Measurements from ENCODE around the gene NPY4R.
"Not testable (repeated sequence)": the region's sequence is repeated elsewhere in the genome, so short reads cannot be mapped to it uniquely, and the experiment has no call there.

The NPY4R gene

DNA sequence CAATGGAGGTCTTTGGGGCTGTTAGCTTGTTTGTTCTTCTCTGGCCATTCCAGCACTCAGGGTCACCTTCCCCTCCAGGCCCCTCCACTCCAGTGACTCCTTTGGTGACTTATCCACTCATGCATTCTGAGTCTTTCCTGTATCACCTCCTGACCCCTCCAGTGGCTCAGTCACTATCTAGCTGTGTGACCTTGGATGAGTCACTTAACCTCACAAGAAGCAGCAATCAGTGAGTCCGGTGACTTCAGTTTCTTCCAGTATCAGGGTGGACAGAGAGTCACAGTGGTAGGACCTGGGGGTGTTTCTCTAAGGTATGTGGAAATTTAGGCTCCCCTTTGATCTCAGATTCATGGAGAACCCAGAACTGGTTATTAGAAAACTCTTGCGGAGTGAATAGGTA is 9.8 kb downstream of the NPY4R start:
- not testable (repeated sequence) for DNase-seq

DNA sequence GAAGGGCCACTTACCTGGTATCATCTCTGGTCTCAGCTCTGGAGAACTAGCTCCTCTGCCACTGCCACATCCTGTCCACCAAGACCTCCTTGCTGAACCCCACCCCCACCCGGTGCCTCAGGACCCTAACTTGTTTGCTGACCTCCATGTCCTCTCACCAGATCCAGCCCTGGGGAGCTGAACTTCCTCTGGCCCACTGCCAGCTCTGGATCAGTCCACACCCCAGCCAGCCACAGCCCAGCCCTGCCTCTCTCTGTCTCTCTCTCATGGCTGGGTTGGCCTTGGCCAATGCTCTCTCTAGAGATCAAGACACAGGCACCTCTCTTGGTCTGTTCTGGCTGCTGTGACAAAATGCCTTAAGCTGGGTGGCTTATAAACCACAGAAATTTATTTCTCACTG is 14.4 kb downstream of the NPY4R start:
- not testable (repeated sequence) for DNase-seq

DNA sequence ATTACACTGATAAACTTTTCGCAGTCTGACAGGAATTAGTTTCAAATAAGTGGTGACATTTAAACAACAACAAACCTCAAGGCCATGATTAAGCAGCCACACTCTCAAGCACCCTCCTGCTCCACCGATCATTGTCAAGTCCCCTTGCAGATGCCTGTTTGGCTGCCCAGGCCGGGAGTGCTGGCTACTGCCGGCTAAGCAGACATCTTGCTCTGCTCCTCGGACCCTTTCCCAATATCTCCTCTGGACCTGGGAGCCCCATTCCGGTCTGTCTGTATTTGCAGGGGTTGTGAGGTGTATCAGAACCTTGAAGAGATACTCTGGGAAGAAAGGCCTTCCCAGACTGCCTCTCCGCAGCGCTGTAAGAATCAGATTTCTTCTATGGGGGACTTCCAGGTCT is 14.9 kb downstream of the NPY4R start:
- not testable (repeated sequence) for DNase-seq

DNA sequence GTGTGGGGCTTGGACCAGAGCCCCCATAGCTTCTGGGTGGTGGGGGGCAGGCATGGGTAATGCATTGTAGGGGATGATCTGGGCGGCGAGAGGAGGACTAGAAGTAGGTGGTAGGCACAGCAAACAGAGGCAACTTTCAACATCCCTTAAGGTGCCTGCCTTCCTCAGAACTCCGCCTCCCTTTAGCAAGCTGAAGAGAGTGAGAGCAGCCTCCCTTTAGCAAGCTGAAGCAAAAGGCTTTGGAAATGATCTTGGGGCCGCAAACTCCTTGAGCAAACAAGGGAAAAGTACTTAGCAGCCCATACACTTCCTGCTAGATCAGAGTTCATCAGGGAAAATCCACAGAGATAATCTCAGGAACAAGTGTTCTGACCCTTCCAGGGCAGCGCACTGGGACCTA is 18.3 kb downstream of the NPY4R start:
- DNase-seq, result not testable (repeated sequence)

DNA sequence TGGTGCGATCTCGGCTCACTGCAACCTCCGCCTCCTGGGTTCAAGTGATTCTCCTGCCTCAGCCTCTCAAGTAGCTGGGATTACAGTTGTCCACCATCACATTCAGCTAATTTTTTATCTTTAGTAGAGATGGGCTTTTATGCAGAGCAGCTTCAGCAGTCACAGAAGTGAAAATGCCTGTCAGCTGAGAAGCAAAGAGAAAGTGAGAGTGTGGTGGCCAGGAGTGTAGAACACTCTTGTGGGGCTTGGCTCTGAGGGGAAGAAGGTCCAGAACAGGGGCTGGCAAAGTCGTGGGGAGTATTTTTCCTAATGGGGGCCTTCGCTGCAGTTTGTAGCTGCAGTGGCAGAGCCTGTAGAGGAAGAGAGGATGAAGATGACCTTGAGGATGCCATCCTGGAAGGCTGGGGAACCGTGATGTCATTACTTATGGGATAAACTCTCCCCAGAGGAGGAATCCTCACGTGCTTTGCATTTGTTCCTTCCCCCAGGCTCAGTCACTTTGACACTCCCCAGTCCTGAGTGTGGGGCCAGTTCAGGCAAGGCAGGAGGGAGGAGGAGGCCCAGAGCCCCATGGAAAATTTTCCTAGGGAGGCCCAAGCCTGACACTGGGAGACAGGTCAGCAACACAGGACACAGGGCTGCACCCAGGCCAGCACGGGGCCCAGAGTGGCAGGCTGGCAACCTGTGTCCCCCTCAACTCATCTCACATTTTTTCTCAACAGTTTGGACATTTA is 20.2 kb downstream of the NPY4R start:
- not testable (repeated sequence) for DNase-seq

DNA sequence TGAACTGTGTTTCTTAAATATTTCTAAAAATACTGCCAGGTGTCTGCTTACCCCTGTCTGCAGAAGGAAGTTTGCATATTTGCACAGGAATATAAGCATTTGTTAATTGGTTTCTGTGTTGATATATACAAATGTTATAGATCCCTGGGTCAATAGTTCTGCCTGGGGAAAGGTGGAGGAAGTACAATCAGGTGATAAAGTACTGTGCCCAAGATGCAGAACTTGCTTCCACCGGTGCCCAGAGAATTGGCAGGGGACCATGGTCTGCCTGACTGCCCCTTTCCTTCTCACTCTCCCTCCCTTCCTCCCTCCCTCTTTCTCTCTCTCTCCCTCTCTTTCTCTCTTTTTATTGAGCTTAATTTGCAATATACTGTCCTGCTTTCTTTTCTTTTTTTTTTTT is 22.3 kb downstream of the NPY4R start:
- DNase-seq, result not testable (repeated sequence)

DNA sequence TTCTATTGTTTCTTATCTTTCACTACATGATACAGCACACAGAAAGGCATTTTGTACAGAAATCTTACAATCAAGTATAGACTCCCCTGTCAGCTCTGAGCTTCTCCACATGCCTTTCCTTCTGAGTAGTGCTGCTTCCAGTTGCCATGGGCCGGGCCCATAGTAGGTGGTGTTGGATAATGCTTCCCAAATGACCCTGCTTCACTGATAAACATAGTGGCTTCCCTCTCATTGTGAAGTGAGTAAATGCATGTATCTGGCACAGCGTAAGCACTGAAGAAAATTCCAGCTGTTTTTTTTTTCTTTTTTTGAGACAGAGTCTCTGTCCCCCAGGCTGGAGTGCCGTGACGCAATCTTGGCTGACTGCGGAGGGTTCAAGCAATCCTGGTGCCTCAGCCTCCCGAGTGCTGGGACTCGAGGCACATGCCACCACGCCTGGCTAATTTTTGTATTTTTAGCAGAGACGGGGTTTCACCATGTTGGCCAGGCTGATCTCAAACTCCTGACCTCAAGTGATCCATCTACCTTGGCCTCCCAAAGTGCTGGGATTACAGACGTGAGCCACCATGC is 23.0 kb downstream of the NPY4R start:
- DNase-seq, result not testable (repeated sequence)

DNA sequence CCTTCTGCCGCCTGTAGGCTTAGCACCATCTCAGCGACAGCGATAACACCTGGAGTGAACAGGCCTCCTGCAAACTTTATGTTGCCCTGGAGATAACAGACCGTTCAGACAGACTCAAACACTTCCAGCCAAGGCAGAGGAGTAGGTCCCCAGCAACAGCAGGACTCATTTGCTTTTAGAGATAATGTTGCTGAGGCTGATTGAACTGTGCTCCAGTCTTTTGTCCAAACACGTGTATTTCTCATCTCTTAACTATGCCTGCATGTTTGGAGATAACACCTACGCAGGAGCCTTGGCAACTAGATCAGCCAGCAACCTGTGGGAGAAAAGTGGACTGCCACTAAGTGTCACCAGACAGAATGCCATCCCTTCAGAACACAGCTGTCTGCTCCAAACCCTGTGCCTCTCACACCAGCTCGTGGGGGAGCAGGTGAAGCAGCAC is 23.9 kb downstream of the NPY4R start:
- DNase-seq, result peak; percentile 40

DNA sequence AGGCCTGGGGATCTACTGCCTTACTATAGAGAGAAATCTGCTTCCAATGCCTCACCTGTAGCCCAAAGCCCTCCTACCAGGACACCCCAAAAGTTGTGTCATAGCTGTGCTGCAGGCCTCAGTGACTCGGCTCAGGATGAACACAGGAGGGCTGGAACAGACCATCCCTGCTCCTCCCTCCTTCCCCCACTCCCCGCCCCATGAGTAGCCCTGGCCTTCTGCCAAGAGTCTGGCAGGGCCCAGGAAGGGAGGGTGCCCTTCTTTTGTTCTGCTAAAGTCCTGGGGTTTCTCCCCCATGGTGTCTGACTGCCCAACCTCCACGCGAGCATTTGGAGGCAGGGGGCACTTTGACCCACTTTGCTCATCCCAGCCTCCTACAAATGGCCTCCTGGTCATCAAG is 24.8 kb downstream of the NPY4R start:
- DNase-seq, result not testable (repeated sequence)

DNA sequence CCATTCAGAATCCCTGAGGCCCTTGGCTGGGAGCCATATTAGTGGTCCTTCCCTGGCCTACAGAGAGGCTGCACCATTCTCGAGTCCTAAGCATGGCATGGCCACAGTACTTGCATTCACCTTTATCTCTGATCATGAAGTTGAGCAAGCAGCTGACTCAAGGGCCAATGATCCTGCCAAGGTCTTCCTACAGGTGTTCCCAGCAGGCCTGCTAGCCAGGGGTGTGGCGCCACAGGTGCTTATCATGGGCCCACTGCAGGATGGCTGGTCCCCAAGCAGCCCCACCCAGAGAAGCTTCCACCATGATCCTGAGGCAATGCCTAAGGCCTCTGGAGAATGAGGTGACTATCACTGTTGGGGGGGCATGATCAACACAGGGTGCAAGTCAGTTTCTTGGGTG is 42.2 kb downstream of the NPY4R start:
- not testable (repeated sequence) for DNase-seq

DNA sequence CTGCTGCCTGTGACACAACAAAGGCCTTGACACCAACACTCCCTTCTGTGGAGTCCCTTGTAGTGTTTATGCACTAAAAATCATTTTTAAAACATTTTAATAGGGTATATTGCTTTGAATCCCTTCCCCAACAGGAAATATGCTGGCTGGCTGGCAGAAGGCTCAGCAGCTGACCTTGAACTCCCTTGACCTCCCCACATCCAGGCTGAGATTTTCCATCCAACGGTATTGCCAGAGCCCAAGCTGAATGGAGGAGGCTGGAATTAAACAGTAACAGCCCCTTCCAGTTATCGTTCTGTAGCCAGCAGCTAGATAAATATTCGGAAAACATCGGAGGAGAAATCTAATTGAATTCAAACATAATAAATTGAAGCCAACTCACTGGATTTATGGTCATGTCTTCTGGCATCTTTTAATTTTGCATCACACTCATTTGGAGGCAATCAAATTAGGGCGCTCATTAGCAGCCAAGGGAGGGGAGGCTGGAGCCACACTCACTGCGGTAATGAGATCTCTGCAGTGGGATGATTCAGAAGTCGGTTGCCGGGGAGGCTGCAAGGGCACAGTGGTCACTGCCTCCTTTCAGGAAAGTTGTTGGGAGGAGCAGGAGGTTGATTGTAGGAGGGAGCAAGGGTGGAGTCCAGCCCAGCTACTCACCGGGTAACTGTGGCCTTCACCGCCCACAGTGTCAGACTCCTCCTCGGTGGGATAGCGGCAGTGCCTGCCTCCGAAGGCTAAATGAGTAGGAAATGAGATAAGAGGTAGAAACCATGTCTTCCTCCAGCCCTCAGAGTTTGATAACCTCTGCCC is 46.0 kb downstream of the NPY4R start:
- not testable (repeated sequence) for DNase-seq

DNA sequence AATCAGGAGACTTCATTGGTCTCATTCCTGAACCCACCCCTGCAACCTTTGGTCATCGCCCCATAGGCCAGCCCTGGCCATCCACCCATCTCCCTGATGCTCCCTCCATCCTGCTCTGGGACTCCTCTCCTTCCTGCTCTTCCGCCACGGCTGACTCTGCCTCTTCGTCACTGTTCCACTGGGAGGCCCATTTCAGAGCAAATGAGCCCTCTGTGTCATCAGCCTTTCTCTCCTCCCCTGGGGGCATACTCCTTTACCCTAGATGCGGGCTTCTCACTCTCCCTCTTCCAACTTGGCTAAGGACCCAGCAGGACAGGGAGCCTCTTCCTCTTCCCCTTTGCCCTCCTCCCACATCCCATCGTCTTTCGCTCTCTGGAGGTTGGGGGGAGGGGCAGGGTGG is 47.5 kb downstream of the NPY4R start:
- DNase-seq, result not testable (repeated sequence)

DNA sequence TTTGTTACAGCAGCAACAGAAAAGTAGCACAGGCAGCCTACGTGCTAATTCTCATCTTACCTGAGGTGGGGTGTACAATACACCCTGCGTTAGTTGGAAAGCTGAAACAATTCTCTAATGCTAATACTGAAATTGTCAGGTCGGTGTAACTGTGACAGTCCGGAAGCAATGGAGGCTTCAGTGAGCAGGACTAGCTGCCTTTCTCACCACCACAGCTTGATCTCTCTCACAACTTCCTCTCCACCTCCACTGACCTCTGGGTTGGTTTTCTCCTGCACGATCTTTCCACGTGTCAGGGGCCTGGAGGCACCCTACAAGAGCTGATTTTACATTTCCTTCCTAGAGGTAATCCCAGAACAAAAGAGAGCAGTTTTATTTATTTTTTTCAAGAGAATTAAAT is 50.5 kb downstream of the NPY4R start:
- DNase-seq, result not testable (repeated sequence)

DNA sequence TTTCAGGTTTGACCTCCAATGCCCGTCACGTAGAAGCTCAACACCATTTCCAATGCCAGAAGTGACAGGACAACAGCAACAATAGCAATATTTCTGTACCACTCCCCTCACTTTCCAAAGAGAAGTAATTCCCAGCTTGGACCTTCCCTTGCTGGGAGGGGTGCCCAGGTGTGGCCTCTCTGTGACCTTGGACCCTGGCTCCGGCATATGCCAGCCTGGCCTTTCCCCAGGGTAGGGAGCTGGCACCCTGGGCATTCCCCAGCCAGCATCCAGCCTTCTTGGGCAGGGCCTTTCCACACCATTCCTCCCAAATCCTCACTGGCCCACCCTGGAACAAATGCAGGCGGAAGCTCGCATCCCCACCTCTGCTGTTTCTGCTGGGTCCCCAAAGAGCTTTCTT is 53.1 kb downstream of the NPY4R start:
- not testable (repeated sequence) for DNase-seq

DNA sequence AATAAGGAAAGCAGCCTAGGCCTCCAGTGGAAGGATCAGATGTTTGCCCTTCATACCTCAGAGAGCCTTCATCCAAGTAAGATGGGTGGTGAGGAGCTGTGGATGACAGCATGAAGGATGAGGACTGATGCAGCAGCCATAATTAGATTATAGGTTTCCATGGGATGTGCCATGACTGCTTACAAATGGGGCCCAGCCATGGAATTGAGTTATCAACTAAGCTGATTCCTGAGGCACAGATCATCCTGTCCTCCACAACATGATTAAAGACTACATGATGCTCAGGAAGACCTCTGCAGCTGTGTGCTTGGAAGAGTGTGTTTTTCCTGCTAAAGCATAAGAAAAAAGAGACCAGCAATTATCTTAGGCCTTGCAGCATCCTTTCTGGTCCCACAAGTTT is 54.6 kb downstream of the NPY4R start:
- not testable (repeated sequence) for DNase-seq

Measured in OCI-M1 (cell line).